Activated CD4-positive, alpha-beta T cell treated with anti-CD3 and anti-CD28 coated beads, Interleukin-2, amount 50 U/mL, for 24 hours (primary cell): ENCODE results near the gene MAMSTR.

ENCODE experiments used
- DNase-seq, 2 donors: peaks; one replicate each; pipeline ENCODE4 v3.0.0-alpha.2; 2020; ENCODE audit warnings: low read depth in 1 of 2, low spot score in 1 of 2

The MAMSTR gene

GRCh38 chr19:48746738-48747575 is 27.4 kb upstream of the MAMSTR start, which contains the start of gene IZUMO1:
Gene IZUMO1, minus strand, starts transcription at chr19:48746909. Its CDS starts 1,050 bp downstream, at chr19:48745859.
- DNase-seq: peak in 1 of 2 donors; percentile 37

- no peak for DNase-seq
Measured at GRCh38 chr19:48746110-48746509, 26.6 kb upstream of the MAMSTR start.

GRCh38 chr19:48745208-48745995 is 25.9 kb upstream of the MAMSTR start:
- peak in 1 of 2 donors; percentile 36 for DNase-seq

- DNase-seq: no peak
Measured at GRCh38 chr19:48742096-48742495, 22.6 kb upstream of the MAMSTR start.

- no peak for DNase-seq
Measured at GRCh38 chr19:48741129-48741999, 21.8 kb upstream of the MAMSTR start.

- no peak for DNase-seq
Measured at GRCh38 chr19:48740164-48740972, 20.8 kb upstream of the MAMSTR start, which contains the start of gene RASIP1. Gene RASIP1, minus strand, starts transcription at chr19:48740610. Its CDS starts 328 bp downstream, at chr19:48740282.

- DNase-seq: no peak
Measured at GRCh38 chr19:48739404-48740163, 20.1 kb upstream of the MAMSTR start.

GRCh38 chr19:48738557-48739403 is 19.3 kb upstream of the MAMSTR start:
- DNase-seq: peak; percentile 84 to 87

- no peak for DNase-seq
Measured at GRCh38 chr19:48737360-48737998, 18.0 kb upstream of the MAMSTR start.

- no peak for DNase-seq
Measured at GRCh38 chr19:48735031-48735615, 15.6 kb upstream of the MAMSTR start.

GRCh38 chr19:48734625-48735024 is 15.1 kb upstream of the MAMSTR start:
- DNase-seq: no peak

GRCh38 chr19:48731452-48731851 is 11.9 kb upstream of the MAMSTR start:
- no peak for DNase-seq

- no peak for DNase-seq
Measured at GRCh38 chr19:48728911-48729664, 9.6 kb upstream of the MAMSTR start.

GRCh38 chr19:48726556-48726955 is 7.0 kb upstream of the MAMSTR start:
- DNase-seq: no peak

- peak in 1 of 2 donors; percentile 25 for DNase-seq
Measured at GRCh38 chr19:48724796-48725753, 5.5 kb upstream of the MAMSTR start.

- no peak for DNase-seq
Measured at GRCh38 chr19:48722196-48722708, 2.7 kb upstream of the MAMSTR start.
